Activated CD4-positive, alpha-beta T cell treated with anti-CD3 and anti-CD28 coated beads, Interleukin-10, Interleukin-2, amounts not matched to agents 100 ng/mL and 50 ng/mL, durations not matched to agents 16 hours and 8 hours (primary cell): Measurements from ENCODE around the gene ADGRB2.
A peak's percentile ranks its signal among the peaks of the same experiment; 100 is the strongest.

Source experiments
- DNase-seq: peaks from one replicate; pipeline ENCODE4 v3.0.0-alpha.2; 2020

Gene ADGRB2, protein sequence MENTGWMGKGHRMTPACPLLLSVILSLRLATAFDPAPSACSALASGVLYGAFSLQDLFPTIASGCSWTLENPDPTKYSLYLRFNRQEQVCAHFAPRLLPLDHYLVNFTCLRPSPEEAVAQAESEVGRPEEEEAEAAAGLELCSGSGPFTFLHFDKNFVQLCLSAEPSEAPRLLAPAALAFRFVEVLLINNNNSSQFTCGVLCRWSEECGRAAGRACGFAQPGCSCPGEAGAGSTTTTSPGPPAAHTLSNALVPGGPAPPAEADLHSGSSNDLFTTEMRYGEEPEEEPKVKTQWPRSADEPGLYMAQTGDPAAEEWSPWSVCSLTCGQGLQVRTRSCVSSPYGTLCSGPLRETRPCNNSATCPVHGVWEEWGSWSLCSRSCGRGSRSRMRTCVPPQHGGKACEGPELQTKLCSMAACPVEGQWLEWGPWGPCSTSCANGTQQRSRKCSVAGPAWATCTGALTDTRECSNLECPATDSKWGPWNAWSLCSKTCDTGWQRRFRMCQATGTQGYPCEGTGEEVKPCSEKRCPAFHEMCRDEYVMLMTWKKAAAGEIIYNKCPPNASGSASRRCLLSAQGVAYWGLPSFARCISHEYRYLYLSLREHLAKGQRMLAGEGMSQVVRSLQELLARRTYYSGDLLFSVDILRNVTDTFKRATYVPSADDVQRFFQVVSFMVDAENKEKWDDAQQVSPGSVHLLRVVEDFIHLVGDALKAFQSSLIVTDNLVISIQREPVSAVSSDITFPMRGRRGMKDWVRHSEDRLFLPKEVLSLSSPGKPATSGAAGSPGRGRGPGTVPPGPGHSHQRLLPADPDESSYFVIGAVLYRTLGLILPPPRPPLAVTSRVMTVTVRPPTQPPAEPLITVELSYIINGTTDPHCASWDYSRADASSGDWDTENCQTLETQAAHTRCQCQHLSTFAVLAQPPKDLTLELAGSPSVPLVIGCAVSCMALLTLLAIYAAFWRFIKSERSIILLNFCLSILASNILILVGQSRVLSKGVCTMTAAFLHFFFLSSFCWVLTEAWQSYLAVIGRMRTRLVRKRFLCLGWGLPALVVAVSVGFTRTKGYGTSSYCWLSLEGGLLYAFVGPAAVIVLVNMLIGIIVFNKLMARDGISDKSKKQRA (N-terminal part only)

DNA sequence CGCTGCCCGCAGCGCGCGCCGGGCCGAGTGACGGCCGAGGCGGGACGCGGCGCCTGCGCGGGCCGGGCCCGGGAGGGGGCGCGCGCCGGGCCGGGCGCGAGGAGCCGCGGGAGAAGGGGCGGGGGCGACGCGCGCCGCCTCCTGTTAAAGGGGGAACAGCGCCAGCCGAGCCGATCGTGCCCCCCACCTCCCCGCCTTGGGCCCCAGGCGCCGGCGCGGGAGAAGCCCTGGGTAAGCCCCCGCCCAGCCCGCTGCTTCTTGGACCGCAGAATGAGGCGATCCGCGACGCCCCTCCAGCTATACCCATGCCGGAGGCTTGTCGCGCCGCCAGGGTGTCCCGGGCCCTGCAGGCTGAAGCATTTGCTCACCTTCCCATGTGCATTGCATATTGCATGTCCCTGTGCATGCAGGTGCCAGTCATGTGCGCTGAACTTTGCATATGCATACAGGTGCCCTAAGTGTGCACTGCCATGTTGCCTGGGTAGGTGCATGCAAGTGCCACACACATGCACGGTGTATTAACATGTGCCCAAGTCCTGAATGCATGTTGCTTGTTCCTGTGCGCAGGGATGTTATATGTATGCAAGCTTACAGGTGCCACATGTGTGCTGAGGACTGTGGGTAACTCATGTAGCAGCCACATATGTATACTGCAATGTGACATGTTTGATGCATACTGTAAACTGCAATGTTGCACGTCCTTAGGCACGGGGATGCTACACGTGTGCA, at the start of gene ADGRB2:
ADGRB2 (minus strand) TSS at position 29 of the 729 bp plus-strand sequence. CDS start 7,119 bp downstream, outside the sequence.
- DNase-seq: no peak

DNA sequence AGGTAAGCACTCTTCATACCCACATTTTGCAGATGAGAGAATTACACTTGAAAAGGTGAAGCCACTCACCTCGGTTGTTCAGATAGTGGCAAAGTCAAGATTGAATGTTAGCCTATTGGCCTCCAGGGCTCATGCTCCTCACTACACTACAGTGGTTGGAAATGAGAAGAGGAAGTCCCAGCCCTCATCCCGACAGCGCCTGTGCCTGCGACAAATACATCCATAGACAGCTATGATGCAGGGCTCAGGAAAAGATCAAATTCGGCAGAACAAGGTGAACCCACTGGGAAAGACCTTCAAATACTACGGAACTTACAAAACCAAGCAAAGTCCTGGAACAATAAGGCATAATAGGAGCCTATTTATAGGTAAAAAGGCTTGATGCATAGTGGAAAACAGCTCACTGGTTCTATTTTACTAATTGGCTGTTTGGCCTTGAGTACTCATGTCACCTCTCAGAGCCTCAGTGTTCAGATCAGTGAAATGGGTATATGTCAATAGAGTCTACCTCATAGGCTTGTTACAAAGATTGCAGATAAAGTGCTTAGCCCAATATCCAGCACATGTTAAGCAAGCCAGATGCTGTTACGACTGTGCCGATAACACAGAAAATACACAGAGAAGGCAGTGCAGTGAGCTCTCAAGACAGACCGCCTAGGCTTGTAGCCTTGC, 48.2 kb upstream of the ADGRB2 start:
- no peak for DNase-seq

DNA sequence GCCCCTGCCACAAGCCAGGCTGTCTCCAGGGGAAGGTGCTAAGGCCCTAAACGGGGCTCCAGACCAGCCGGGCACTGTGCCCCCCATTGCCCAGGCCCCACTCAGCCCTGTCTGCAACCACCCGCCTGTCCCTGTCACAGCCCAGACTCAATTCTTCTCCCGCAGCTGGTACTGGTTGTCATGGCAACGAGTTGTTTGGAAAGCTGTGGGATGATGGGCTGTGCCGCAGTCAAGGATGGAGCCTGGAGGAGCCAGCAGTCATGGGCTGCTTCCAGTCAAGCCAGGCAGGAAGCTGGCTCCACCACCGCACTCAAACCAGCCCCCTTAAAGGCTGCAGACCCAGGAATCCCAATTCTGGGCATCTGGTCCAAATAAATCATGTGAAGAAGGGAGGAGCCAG, 47.5 kb upstream of the ADGRB2 start:
- no peak for DNase-seq

DNA sequence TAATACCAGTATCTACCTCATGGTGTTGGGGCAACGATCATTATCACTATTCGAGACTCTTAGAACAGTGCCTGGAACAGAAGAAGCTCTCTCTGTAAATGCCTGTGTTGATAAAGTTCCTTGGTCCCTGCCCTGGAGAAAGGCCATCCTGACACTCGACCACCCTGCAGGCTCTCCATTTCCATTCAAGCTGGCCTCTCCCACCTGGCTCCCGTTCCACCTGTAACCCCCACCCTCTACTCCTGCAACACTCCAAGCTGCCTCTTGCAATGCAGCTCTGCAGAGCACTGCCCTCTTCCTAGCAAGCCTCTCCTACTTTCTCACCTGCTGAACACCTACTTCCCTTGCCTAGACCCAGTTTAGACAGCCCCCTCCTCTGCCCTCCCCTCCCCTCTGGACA, 45.6 kb upstream of the ADGRB2 start:
- no peak for DNase-seq

DNA sequence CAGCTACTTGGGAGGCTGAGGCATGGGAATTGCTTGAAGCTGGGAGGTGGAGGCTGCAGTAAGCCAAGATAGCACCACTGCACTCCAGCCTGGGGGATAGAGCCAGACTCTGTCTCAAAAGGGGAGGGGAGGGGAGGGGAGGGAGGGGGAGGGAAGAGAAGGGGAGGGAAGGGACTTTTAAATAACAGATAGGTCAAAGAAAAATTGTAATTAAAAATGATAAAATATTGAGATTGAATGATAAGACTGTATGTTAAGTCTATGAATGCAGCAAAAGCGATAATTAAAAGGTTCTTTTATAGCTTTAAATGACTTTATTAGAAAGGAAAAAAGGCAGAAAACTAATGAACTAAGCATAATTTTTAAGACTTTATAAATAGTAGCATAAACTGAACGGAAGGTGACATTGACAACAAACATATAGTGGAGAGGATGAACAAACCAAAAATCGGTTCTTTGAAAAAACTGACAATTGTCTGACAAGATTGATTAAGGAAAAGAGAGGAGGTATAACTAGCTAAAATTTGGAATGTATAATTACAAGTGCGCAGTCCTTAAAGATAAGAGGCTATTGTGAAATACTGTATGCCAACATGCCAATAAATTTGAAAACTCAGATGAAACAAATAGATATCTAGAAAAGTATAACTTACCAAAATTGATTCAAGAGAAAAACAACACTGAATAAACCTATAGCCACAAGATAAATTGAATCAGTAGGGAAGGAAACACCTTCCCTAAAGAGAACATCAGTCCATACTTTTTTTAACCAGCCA, 43.3 kb upstream of the ADGRB2 start:
- no peak for DNase-seq

DNA sequence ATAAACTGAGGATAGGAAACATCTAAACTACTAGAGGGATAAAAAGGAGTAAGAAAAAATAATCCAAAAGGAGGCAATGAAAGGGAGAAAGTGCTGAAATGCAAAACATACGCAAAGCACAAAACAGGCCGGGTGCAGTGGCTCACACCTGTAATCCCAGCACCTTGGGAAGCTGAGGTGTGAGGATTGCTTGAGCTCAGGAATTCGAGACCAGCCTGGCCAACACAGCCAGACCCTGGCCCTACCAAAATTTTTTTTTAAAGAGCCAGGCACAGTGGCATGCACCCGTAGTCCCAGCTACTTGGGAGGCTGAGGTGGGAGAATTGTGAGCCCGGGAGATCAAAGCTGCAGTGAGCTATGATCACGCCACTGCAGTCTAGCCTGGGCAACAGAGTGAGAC, 41.2 kb upstream of the ADGRB2 start:
- no peak for DNase-seq

DNA sequence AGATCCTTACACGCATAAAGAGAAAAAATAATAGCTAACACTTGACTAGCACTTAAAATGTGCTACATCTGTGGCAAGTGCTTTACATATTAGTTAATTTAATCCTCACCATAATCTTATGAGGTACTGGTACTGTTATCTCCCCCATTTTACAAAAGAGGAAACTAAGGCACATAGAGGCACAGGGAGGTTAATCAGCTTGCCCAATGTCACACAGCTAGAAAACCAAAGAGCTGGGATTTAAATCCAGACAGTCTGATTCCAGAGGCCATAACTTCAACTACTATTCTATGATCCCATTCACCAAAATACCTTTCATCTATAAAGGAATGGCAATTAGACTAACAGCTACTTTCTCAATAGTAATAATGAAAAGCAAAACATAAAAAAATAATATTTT, 40.0 kb upstream of the ADGRB2 start:
- DNase-seq: no peak

DNA sequence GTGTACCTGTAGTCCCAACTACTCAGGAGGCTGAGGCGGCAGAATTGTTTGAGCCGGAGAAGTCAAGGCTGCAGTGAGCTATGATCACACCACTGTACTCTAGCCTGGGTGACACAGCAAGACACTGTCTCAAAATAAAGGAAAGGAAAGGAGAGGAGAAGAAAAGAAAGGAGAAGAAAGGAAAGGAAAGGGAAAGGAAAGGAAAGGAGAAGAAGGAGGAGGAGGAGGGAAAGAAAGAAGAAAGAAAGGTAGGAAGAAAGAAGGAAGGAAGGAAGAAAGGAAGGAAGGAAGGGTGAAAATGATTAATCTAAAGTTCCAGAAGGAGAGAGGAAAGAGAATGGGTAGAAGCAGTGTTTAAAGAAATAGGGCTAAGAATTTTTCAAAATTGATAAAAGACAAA, 39.5 kb upstream of the ADGRB2 start:
- no peak for DNase-seq

DNA sequence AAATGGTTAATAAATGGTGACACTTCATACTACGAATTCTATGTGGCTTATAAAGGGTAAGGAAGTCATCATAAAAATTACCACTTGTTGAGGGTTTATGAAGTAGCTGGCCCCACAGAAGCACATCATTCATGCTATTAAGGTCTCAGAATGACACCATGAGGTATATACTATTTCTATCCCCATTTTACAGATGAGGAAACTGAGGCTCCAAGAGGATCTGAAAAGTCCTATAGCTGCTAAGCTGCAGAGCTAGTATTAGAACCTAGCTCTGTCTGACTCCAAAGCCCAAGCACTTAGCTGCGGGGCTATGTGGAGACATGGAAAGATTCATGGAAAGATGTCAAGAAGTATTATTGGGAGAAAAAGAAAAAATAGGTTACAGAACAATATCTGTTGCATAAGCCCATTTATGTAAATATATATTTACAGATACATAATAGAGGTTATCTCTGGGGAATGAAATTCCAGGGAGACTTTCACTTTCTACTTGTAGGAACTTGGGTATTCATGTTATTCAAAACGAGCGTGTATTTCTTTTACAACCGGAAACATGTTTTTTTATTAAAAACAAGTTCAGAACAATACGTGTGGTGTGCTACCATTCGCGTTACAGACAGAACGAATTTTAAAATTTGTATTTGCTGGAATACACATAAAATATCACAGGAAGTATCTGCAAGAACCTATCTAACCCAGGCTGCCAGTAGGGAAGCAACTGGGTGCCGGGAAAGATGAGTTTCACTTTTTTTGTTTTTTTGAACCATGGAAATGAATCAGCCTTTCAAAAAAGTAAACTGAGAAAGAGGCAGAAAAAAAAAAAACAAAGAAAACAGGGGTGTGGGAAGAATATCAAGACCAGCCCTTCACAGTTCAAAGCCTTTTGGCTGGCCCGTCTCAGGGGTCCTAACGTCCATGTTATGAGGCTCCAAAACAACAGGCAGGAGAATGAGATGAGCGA, 38.3 kb upstream of the ADGRB2 start:
- DNase-seq: no peak

DNA sequence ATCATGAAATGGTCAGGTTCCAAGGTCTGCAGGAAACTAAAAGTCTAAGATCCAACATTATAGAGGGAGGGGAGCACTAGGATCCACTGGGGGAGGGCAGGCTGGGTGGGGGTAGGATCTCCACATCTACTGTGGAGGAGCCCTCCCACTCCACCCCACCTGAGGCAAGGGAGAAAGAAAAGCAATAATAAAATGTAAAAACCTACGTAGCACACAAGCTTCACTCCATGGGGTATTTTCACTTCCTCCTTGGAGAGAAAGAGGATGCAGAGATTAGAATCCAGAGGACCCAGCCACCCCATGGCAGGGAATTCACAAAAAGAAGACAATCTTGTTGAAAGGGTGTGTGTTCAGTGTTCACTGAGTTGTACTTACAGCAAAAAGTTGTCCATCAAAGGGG, 37.3 kb upstream of the ADGRB2 start:
- DNase-seq: no peak

DNA sequence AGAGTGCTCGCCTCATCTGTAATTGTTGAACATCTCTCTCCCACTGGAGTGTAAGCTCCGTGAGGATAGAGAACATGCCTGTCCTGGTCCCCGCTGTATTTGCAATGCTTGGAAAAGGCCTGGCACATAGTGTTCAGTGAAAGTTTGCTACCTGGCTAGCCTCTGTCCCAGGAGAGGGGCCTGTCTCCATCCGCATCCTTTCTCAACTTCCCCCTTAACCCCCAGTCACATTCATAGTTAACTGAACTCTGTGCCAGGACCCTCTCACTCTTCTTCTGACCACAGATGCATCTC, 36.5 kb upstream of the ADGRB2 start:
- DNase-seq: no peak

DNA sequence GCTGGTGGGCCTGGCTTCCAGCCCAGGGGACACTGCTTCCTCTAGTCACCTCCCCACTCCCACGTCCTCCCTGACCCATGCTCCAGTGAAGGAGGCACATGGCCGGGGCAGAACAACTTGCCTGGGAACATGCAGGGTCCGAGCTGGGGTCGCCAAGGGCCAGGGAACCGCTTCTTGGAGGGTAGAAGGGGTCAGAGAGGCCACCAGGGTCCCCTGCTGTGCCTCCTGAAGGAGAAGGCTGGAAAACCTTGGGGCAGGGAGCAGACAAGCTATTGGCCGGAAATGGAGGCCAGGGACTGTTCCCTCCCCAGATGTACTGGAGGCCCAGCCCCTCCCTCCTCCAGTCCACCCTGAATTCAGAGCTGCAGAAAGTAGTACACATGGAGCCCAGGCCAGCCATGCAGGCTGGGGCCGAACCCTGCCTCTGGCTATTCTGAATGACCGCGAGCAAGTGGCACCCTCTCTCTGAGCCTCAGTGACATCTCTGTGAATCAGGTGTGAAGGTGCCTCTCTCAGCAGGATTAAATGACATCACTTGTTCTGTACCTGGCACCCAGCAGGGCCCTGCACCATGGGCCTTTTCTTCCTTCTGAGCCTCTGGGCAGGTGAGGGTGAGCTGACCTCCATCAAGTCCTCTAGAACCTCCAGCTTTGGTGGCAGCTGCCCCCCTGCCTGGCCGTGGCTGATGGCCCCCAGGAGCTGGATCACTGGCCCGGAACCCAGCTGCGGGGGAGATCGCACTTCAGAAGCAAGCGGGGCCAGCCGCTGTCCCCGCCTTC, 35.9 kb upstream of the ADGRB2 start:
- DNase-seq: no peak

DNA sequence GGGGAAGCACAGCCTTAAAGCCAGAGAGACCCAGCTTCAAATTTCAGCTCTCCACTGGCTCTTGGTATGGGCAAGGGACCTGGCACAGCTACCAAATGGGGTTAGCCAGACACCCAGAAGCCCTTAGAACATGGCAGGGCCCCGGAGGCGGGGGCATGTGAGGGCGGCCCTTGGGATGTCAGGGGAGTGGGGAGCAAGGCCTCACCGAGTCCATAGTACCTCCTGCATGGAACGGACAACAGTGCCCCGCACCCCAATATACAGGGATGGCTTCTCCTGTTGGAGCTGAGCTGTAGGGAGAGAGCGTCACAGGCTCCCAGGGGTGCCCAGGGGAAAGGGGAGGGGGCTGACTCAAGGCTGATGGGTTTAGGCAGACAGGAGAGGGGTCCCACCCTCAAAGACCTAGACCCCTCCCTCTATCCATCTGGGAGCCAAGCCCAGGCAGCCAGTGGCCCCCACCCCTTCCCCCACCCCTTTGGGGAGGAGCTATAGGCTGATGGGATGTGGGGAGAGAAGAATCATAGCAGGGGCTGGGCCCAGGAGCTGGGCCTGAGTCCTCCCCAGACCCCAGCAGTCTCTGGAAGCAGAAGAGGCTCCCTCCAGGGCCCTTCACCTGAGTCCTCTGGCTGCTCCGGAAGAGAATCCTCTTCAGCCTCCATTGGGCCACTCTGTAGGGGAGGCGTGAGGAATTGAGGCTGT, 35.2 kb upstream of the ADGRB2 start:
- DNase-seq: no peak

DNA sequence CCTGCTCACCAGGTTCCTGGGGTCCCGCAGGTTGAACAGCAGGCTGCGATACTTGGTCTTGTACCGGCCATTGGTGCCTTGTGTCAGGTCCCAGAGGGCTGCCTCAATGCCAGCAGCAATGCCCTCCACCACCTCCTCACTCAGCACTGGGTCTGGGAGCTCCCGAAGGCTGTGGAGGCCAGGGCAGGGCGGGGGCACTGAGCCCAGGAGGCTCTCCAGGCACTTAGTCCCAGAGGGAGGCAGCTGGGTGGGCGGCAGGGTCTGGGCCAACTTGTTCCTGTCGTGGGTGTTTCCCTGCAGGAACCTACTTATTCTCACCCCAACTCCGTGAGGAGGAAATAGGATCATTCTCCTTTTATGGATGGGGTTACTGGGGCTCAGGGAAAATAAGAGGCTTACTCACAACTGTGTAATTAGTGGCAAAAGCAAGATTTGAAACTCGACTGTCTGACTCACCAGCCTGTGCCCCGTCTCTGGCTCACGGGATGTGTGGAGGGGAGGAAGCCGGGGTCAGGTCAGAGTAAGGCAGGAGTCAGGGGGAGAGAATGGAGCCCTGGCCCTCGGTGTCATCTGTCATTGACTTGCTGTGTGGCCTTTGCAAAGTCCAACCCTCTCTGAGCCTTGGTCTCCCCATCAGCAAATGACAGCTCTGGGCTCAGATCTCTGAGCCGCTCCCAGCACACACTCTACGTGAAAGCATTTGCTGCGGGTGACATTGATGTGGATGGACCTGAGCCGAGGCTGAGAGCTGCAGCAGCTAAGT, 34.5 kb upstream of the ADGRB2 start:
- peak; percentile 69 for DNase-seq

DNA sequence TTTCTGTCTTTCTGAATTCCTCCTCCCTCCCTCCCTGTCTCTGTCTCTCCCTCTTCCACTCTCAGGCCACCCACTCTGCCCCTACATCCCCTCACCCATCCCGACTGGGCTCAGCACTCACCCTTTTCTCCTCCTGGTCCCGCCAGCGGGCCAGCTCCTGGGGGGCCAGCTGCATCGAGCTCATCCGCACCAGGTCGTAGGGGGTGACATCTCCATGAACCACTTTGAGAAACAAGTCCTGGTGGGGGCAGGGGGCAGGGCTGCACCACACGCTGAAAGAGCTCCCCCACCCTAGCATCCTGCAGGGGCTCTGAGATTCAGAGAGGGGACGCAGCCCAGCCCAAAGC, 33.9 kb upstream of the ADGRB2 start:
- DNase-seq: no peak

DNA sequence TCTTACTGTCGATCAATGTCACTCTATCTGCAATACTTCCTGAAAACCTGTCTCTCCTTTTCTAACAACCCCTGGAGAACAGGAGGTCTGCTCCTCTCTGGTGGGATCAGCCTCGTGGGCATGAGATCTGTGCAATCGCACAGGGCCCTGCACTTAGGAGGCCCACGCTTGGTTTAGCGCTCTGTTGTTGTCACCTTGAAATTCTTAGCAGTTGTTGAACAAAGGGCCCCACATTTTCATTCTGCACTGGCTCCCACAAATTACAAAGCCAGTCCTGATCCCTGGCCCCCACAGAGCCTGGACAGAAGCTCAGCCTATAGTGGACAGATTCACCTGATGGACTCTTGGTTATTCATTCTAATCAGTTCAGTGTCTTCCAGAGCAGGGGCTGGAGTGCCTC, 33.1 kb upstream of the ADGRB2 start:
- DNase-seq: no peak

DNA sequence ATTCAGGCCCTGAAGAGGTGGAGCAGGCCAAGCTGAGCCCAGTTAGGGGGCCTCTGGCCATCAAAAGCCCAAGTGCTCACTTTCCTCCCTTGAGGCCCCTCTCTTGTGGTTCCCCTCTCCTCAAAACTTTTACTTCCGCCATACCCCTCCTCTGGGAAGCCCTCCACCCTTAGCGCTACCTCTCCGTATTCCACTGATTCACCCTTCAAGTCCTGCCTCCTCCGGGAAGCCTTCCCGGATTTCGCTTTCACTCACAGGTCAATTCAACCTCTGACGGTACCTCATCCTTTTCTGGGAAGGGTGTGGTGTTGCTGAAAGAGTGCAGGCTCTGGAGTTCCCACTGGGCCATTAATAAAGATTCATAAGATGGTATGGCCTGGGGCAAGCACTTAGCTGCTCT, 32.6 kb upstream of the ADGRB2 start:
- DNase-seq: no peak
